ENCODE data around the gene CCHCR1.

DNA sequence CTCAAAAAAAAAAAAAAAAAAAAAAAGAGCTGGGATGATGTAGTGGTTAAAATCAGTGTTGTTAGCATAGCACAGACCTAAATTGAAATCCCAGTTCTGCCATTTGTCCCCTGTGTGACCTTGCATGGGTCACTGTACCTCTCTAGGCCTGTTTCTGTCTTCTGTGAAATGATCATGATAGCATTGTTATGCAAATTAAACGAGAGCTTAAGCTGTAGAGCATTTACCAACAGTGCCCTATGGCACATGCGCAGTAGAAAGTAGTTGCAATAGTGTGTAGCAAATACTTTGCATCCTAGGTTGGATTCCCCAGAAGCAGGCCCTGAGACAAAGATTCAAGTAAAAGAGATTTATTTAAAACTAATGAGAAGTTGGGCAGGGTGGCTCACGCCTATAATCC is 26.0 kb downstream of the CCHCR1 start:
- TF ChIP-seq POLR2AphosphoS5 (IDR thresholded peaks at IDR 0.05), result no peak
- TF ChIP-seq, protein P1, sequence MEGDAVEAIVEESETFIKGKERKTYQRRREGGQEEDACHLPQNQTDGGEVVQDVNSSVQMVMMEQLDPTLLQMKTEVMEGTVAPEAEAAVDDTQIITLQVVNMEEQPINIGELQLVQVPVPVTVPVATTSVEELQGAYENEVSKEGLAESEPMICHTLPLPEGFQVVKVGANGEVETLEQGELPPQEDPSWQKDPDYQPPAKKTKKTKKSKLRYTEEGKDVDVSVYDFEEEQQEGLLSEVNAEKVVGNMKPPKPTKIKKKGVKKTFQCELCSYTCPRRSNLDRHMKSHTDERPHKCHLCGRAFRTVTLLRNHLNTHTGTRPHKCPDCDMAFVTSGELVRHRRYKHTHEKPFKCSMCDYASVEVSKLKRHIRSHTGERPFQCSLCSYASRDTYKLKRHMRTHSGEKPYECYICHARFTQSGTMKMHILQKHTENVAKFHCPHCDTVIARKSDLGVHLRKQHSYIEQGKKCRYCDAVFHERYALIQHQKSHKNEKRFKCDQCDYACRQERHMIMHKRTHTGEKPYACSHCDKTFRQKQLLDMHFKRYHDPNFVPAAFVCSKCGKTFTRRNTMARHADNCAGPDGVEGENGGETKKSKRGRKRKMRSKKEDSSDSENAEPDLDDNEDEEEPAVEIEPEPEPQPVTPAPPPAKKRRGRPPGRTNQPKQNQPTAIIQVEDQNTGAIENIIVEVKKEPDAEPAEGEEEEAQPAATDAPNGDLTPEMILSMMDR (IDR thresholded peaks at IDR 0.05), result no peak
- TF ChIP-seq POLR2A (IDR thresholded peaks at IDR 0.05), result no peak

Data from prostate gland (tissue), 2 donors.